ENCODE results near the gene CNTRL.

The CNTRL gene

GRCh38 chr9:121150188-121150587 is 75.4 kb downstream of the CNTRL start:
- Histone ChIP-seq H3K27me3 (ENCODE audit: control insufficient read depth, low read length) (no peaks in the 10 kb centered on the region), H4K20me1 (ENCODE audit: control insufficient read depth, insufficient read depth, low read depth, low read length) (no peaks in the 10 kb centered on the region), H3K4me1 (ENCODE audit: control insufficient read depth, low read length) (peaks cover 43% of the 10 kb centered on the region), H3K9me3 (ENCODE audit: control insufficient read depth, insufficient read depth, low read length) (no peaks in the 10 kb centered on the region), H3K4me2 (ENCODE audit: low read length) (no peak overlapping the region), H3K36me3 (ENCODE audit: control insufficient read depth, low read length) (peaks cover 94% of the 10 kb centered on the region), H3K9me2 (replicated peaks; ENCODE audit: control insufficient read depth, low read length) (no peaks in the 10 kb centered on the region), H3K4me3 (ENCODE audit: low read length) (no peak overlapping the region), H3K27ac (ENCODE audit: low read depth, low read length) (no peak overlapping the region), H3F3A (ENCODE audit: control insufficient read depth, insufficient read depth) (peaks cover 32% of the 10 kb centered on the region), H3K79me2 (ENCODE audit: control insufficient read depth, low read length) (peaks cover 4% of the 10 kb centered on the region; the same call in 1 of the 2 replicates)
- TF ChIP-seq EZH2phosphoT487 (IDR thresholded peaks at IDR 0.05; ENCODE audit: borderline replicate concordance, low read length), result no peak
- TF ChIP-seq CTCF (IDR thresholded peaks at IDR 0.05; ENCODE audit: low read depth, low read length, poor library complexity, severe bottlenecking), result no peak

- no peaks in the 10 kb centered on the region for H4K20me1 ChIP-seq (ENCODE audit: control insufficient read depth, insufficient read depth, low read depth, low read length)
- peaks cover 23% of the 10 kb centered on the region for H3K79me2 ChIP-seq (ENCODE audit: control insufficient read depth, low read length)
- H3K4me1 ChIP-seq (ENCODE audit: control insufficient read depth, low read length), result peaks cover 77% of the 10 kb centered on the region
- H3K27me3 ChIP-seq (ENCODE audit: control insufficient read depth, low read length), result no peaks in the 10 kb centered on the region
- peaks cover 91% of the 10 kb centered on the region for H3K36me3 ChIP-seq (ENCODE audit: control insufficient read depth, low read length)
- peak overlapping the region; percentile 99 for H3K27ac ChIP-seq (ENCODE audit: low read depth, low read length)
- peaks cover 53% of the 10 kb centered on the region for H3F3A ChIP-seq (ENCODE audit: control insufficient read depth, insufficient read depth)
- no peaks in the 10 kb centered on the region for H3K9me3 ChIP-seq (ENCODE audit: control insufficient read depth, insufficient read depth, low read length)
- TF ChIP-seq EZH2phosphoT487 (IDR thresholded peaks at IDR 0.05; ENCODE audit: borderline replicate concordance, low read length), result no peak
- no peak for TF ChIP-seq CTCF (IDR thresholded peaks at IDR 0.05; ENCODE audit: low read depth, low read length, poor library complexity, severe bottlenecking)
- H3K9me2 ChIP-seq (replicated peaks; ENCODE audit: control insufficient read depth, low read length), result no peaks in the 10 kb centered on the region
- H3K4me3 ChIP-seq (ENCODE audit: low read length), result no peak overlapping the region
- H3K4me2 ChIP-seq (ENCODE audit: low read length), result no peak overlapping the region
Measured at GRCh38 chr9:121153642-121154041, 78.9 kb downstream of the CNTRL start.

GRCh38 chr9:121154782-121155181 is 80.0 kb downstream of the CNTRL start:
- Histone ChIP-seq H4K20me1 (ENCODE audit: control insufficient read depth, insufficient read depth, low read depth, low read length) (no peaks in the 10 kb centered on the region), H3K27ac (ENCODE audit: low read depth, low read length) (peak overlapping the region; percentile 99), H3F3A (ENCODE audit: control insufficient read depth, insufficient read depth) (peaks cover 65% of the 10 kb centered on the region), H3K27me3 (ENCODE audit: control insufficient read depth, low read length) (no peaks in the 10 kb centered on the region), H3K4me1 (ENCODE audit: control insufficient read depth, low read length) (peaks cover 88% of the 10 kb centered on the region), H3K9me3 (ENCODE audit: control insufficient read depth, insufficient read depth, low read length) (no peaks in the 10 kb centered on the region), H3K9me2 (replicated peaks; ENCODE audit: control insufficient read depth, low read length) (no peaks in the 10 kb centered on the region), H3K4me3 (ENCODE audit: low read length) (no peak overlapping the region), H3K36me3 (ENCODE audit: control insufficient read depth, low read length) (peaks cover 91% of the 10 kb centered on the region), H3K4me2 (ENCODE audit: low read length) (no peak overlapping the region), H3K79me2 (ENCODE audit: control insufficient read depth, low read length) (peaks cover 23% of the 10 kb centered on the region)
- no peak for TF ChIP-seq EZH2phosphoT487 (IDR thresholded peaks at IDR 0.05; ENCODE audit: borderline replicate concordance, low read length)
- TF ChIP-seq CTCF (IDR thresholded peaks at IDR 0.05; ENCODE audit: low read depth, low read length, poor library complexity, severe bottlenecking), result no peak
